ENCODE data around the gene FERMT3.
A peak's percentile ranks its signal among the peaks of the same experiment; 100 is the strongest.

Gene FERMT3

DNA sequence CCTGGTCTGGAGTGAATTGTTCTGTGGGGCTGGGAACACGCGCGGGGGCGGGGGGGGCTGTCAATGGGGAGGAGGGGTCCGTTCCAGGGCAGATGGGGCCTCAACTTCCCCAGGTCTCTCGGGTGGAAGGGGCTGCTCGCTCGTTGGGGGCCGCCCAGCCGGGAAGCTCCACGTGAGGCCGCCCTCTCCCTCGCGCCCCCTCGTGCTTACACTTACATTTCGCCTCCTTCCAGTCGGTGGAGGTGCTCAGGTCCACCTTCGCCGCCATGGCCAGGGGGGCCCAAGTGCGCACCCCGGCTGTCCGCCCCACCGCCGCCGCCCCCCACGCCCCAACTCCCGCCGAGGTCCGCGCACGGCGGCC, 41.1 kb upstream of the FERMT3 start:
- TF ChIP-seq ZNF274 (IDR thresholded peaks at IDR 0.05; ENCODE audit: low read depth, low read length): no peak
- no peak for TF ChIP-seq SUZ12 (IDR thresholded peaks at IDR 0.05; ENCODE audit: extremely low read depth, insufficient read depth, insufficient read length)
- no peak for TF ChIP-seq YY1 (IDR thresholded peaks at IDR 0.05; ENCODE audit: insufficient read depth, insufficient read length)
- H3K36me3 ChIP-seq (ENCODE audit: insufficient read depth, insufficient read length, low read length): no peaks in the 10 kb centered on the region
- H3K9ac ChIP-seq (ENCODE audit: insufficient read length, low read depth): peak overlapping the region; percentile 81
- H3K4me1 ChIP-seq (ENCODE audit: insufficient read depth, insufficient read length): peaks cover 8% of the 10 kb centered on the region
- H3K9me3 ChIP-seq (ENCODE audit: insufficient read depth, low read length): peaks cover 6% of the 10 kb centered on the region; the same call in 1 of the 2 replicates
- DNase-seq (ENCODE audit: low read depth, low spot score): no peak
- H3K27me3 ChIP-seq (ENCODE audit: insufficient read depth, insufficient read length): peaks cover 8% of the 10 kb centered on the region
- H3K4me3 ChIP-seq (ENCODE audit: insufficient read length, low read depth): peak overlapping the region; percentile 68

DNA sequence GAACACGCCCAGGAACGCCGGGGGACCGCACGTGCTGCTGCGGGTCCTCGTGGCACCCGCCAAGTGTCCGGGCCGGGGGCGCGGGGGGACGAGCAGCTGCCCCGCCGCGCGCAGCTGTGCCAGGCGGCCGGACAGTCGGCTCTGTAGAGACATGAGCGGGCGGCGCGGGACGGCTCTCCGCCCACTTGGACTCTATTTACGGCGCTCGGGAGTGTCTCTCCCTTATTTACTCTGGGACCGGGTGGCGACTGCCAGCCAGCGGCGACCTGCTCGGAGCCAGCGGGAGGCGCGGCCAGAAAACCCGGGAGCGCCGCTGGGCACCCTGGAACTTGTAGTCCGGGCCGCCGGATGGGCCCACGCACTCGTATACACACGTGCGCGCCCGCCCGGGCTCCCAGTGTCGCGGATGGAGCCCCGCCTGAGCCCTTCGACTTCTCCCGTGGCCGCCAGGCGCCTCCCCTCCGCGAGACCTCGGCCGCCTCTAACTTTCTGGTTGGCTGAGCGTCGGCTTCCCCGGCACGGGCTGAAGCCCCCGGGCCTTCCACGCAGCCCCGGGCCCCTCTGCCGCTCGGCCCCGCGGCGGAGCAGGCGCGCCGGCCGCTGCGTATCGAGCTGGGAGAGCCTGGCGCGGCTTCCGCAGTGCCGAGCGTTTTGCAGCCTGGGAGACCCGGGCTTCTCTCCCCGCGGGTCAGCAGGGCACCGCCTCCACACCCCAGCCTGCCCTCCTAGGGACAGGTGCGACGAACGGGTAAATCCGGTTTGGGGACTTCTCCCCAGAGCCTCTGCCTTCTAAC, 40.5 kb upstream of the FERMT3 start, which contains the start of gene MACROD1:
Gene MACROD1, minus strand, starts transcription at position 272 of the 794 bp plus-strand sequence. Its CDS starts 119 bp downstream, at position 153.
- Histone ChIP-seq H3K27me3 (ENCODE audit: insufficient read depth, insufficient read length) (peaks cover 8% of the 10 kb centered on the region), H3K9me3 (ENCODE audit: insufficient read depth, low read length) (peaks cover 6% of the 10 kb centered on the region; the same call in 1 of the 2 replicates), H3K9ac (ENCODE audit: insufficient read length, low read depth) (peak within 1 kb of the TSS; percentile 81), H3K4me3 (ENCODE audit: insufficient read length, low read depth) (peak within 1 kb of the TSS; percentile 68), H3K36me3 (ENCODE audit: insufficient read depth, insufficient read length, low read length) (no peaks in the 10 kb centered on the region), H3K4me1 (ENCODE audit: insufficient read depth, insufficient read length) (peaks cover 8% of the 10 kb centered on the region)
- TF ChIP-seq SUZ12 (IDR thresholded peaks at IDR 0.05; ENCODE audit: extremely low read depth, insufficient read depth, insufficient read length): no peak
- TF ChIP-seq YY1 (IDR thresholded peaks at IDR 0.05; ENCODE audit: insufficient read depth, insufficient read length): no peak
- TF ChIP-seq ZNF274 (IDR thresholded peaks at IDR 0.05; ENCODE audit: low read depth, low read length): no peak
- no peak for DNase-seq (ENCODE audit: low read depth, low spot score)

- DNase-seq (ENCODE audit: low read depth, low spot score): no peak
- H3K4me1 ChIP-seq (ENCODE audit: insufficient read depth, insufficient read length): no peaks in the 10 kb centered on the region
- peaks cover 17% of the 10 kb centered on the region; the same call in 1 of the 2 replicates for H3K9me3 ChIP-seq (ENCODE audit: insufficient read depth, low read length)
- TF ChIP-seq SUZ12 (IDR thresholded peaks at IDR 0.05; ENCODE audit: extremely low read depth, insufficient read depth, insufficient read length): no peak
- no peak for TF ChIP-seq ZNF274 (IDR thresholded peaks at IDR 0.05; ENCODE audit: low read depth, low read length)
- no peak for TF ChIP-seq YY1 (IDR thresholded peaks at IDR 0.05; ENCODE audit: insufficient read depth, insufficient read length)
- H3K36me3 ChIP-seq (ENCODE audit: insufficient read depth, insufficient read length, low read length): no peaks in the 10 kb centered on the region
- no peak overlapping the region for H3K4me3 ChIP-seq (ENCODE audit: insufficient read length, low read depth)
- H3K9ac ChIP-seq (ENCODE audit: insufficient read length, low read depth): no peak overlapping the region
- H3K27me3 ChIP-seq (ENCODE audit: insufficient read depth, insufficient read length): peaks cover 8% of the 10 kb centered on the region
Observed at GRCh38 chr11:64170419-64170818, 36.1 kb upstream of the FERMT3 start.

DNA sequence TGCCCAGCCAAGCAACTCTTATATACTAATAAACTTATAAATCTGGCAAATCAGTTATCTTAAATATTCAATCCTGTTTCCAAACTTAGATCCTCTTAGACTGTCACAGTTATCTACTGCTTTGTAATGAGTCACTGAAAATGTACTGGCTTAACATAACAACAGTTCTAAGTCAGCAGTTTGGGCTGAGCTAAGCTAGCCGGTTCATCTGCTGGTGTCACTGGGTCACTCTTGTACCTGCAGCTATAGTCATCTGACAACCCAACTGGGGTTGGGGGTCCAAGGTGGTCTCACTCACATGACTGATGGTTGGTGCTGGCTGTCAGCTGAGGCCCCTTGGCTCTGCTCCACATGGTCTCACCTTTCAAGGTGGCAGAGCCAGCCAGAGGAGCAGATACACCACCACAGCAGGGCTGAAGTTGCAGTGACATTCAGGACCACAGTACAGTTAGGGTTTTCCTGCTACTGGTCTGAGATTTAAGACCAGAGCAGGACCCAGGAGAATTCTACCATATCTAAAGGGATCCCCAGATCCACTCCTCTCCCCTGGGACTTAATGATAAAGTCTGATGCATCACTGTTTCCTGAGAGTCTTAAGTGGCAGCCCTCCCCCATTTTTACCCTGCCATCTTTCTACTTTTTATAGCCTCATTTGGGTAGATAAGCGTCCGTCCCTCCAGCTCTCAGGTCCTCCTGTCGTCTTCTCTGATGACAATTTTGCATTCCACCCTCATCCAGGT, 32.7 kb upstream of the FERMT3 start:
- Histone ChIP-seq H3K9ac (ENCODE audit: insufficient read length, low read depth) (no peak overlapping the region), H3K36me3 (ENCODE audit: insufficient read depth, insufficient read length, low read length) (no peaks in the 10 kb centered on the region), H3K4me1 (ENCODE audit: insufficient read depth, insufficient read length) (no peaks in the 10 kb centered on the region), H3K9me3 (ENCODE audit: insufficient read depth, low read length) (peaks cover 17% of the 10 kb centered on the region; the same call in 1 of the 2 replicates), H3K27me3 (ENCODE audit: insufficient read depth, insufficient read length) (no peaks in the 10 kb centered on the region), H3K4me3 (ENCODE audit: insufficient read length, low read depth) (no peak overlapping the region)
- DNase-seq (ENCODE audit: low read depth, low spot score): no peak
- TF ChIP-seq YY1 (IDR thresholded peaks at IDR 0.05; ENCODE audit: insufficient read depth, insufficient read length) (no peak), SUZ12 (IDR thresholded peaks at IDR 0.05; ENCODE audit: extremely low read depth, insufficient read depth, insufficient read length) (no peak), ZNF274 (IDR thresholded peaks at IDR 0.05; ENCODE audit: low read depth, low read length) (no peak)

GRCh38 chr11:64176751-64177150, 29.8 kb upstream of the FERMT3 start:
- H3K27me3 ChIP-seq (ENCODE audit: insufficient read depth, insufficient read length): no peaks in the 10 kb centered on the region
- no peak for DNase-seq (ENCODE audit: low read depth, low spot score)
- TF ChIP-seq YY1 (IDR thresholded peaks at IDR 0.05; ENCODE audit: insufficient read depth, insufficient read length) (no peak), ZNF274 (IDR thresholded peaks at IDR 0.05; ENCODE audit: low read depth, low read length) (no peak), SUZ12 (IDR thresholded peaks at IDR 0.05; ENCODE audit: extremely low read depth, insufficient read depth, insufficient read length) (no peak)
- peaks cover 30% of the 10 kb centered on the region; the same call in 1 of the 2 replicates for H3K9me3 ChIP-seq (ENCODE audit: insufficient read depth, low read length)
- H3K9ac ChIP-seq (ENCODE audit: insufficient read length, low read depth): no peak overlapping the region
- no peak overlapping the region for H3K4me3 ChIP-seq (ENCODE audit: insufficient read length, low read depth)
- H3K36me3 ChIP-seq (ENCODE audit: insufficient read depth, insufficient read length, low read length): peaks cover 15% of the 10 kb centered on the region
- peaks cover 2% of the 10 kb centered on the region for H3K4me1 ChIP-seq (ENCODE audit: insufficient read depth, insufficient read length)

- Histone ChIP-seq H3K27me3 (ENCODE audit: insufficient read depth, insufficient read length) (no peaks in the 10 kb centered on the region), H3K9me3 (ENCODE audit: insufficient read depth, low read length) (peaks cover 30% of the 10 kb centered on the region; the same call in 1 of the 2 replicates), H3K4me1 (ENCODE audit: insufficient read depth, insufficient read length) (peaks cover 5% of the 10 kb centered on the region), H3K36me3 (ENCODE audit: insufficient read depth, insufficient read length, low read length) (peaks cover 19% of the 10 kb centered on the region), H3K4me3 (ENCODE audit: insufficient read length, low read depth) (no peak overlapping the region), H3K9ac (ENCODE audit: insufficient read length, low read depth) (no peak overlapping the region)
- TF ChIP-seq ZNF274 (IDR thresholded peaks at IDR 0.05; ENCODE audit: low read depth, low read length) (no peak), YY1 (IDR thresholded peaks at IDR 0.05; ENCODE audit: insufficient read depth, insufficient read length) (no peak), SUZ12 (IDR thresholded peaks at IDR 0.05; ENCODE audit: extremely low read depth, insufficient read depth, insufficient read length) (no peak)
- DNase-seq (ENCODE audit: low read depth, low spot score): no peak
Observed at GRCh38 chr11:64178203-64178602, 28.3 kb upstream of the FERMT3 start.
